GM19023 (cell line): ENCODE data around the gene AGR2.
"Not testable (repeated sequence)": the region's sequence is repeated elsewhere in the genome, so short reads cannot be mapped to it uniquely, and the experiment has no call there.

ENCODE experiments used
- ATAC-seq: cut with Tn5 transposase; IDR thresholded peaks from one replicate; pipeline ENCODE4 v1.9.1; 2021; ENCODE audit warnings: mild to moderate bottlenecking, moderate library complexity; ENCODE audit not compliant: unreplicated experiment

The AGR2 gene

GRCh38 chr7:16774986-16775385 lies 29.8 kb downstream of the AGR2 start:
- no peak for ATAC-seq

GRCh38 chr7:16774294-16774693 lies 30.5 kb downstream of the AGR2 start:
- no peak for ATAC-seq

GRCh38 chr7:16773884-16774283 lies 30.9 kb downstream of the AGR2 start:
- ATAC-seq = no peak

DNA sequence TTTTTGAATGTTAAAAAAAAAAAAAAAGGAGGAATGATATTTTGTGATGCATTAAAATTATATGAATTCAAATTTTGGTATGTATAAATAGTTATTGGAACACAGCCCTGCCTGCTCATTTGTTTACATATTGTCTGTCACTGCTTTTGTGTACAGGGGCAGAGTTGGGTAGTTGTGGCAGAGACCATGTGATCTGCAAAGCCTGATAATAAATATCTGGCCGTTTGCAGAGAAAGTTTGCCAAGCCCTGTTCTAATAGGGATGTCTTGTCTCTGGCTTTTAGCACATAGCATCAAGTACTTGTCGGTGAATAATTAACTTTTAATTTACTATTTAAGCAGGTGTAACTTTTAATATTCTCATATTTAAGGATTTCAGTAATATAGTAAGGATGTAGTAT lies 31.5 kb downstream of the AGR2 start:
- no peak for ATAC-seq

DNA sequence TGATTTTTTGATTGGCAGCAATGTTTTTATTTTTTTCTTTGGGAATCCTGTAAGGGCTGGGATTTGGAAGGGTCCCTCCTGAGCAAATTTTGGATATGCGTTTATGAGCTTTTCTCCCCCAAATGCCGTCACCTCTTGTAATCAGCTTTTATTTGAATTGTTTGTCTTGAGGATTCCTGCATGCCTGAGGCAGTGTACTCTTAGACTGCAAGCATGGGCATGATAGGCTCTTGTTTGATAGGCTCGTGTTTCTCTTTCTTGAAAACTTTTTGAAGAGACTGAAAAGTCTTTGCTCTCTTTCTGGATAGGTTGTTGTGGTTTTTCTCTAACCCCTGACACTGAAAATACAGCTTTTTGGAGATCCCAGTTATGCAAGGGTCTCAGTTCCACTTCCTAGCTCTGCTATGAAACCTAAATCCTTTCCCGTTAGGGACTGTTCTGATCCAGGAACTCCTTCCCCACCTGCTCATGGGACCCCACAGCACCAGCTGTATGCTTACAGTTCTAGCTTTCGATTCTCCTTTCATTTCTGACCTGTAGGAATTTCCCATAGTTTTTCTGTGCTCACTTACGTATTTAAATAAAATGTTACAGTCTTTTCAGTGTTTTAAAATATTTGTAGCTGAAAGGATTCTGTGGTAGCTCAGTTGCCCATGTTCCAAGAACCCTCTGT lies 34.0 kb downstream of the AGR2 start:
- no peak for ATAC-seq

- not testable (repeated sequence) for ATAC-seq
These were observed 34.8 kb downstream of the AGR2 start for GRCh38 chr7:16769994-16770393.

DNA sequence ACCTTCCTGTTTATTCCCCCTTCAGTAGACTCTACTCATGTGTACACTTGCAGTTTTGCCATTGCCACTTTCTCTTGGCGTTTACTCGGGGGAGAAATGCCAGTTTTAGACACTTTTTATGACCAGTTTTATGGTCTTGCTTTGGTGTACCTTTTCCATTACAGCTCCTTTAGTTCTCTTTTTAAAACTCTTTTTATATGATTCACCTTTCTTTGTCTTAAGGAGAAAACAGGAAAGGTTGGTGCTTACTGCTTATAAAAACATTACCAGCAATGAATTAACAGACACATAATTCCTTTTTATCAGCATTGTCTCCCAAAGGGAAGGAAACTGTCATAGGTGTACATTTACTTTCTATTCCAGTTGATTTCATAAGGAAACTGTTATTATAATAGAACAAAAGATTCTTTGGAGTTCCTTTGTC lies 39.4 kb downstream of the AGR2 start:
- no peak for ATAC-seq

DNA sequence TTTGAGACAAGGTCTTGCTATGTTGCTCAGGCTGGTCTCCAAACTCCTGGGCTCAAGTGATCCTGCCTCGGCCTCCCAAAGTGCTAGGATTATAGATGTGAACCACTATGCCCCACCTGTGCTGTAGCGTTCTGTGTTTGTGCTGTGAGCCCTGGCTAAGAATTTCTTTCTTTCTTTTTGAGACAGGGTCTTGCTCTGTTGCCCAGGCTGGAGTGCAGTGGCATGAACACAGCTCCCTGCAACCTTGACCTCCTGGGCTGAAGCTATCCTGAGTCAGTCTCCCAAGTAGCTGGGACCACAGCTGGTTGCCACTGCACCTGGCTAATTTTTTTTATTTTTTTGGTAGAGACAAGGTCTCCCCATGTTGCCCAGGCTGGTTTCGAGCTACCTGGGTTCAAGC lies 39.9 kb downstream of the AGR2 start:
- no peak for ATAC-seq

GRCh38 chr7:16762177-16762576 lies 42.6 kb downstream of the AGR2 start:
- no peak for ATAC-seq

GRCh38 chr7:16759840-16760239 lies 45.0 kb downstream of the AGR2 start:
- no peak for ATAC-seq

DNA sequence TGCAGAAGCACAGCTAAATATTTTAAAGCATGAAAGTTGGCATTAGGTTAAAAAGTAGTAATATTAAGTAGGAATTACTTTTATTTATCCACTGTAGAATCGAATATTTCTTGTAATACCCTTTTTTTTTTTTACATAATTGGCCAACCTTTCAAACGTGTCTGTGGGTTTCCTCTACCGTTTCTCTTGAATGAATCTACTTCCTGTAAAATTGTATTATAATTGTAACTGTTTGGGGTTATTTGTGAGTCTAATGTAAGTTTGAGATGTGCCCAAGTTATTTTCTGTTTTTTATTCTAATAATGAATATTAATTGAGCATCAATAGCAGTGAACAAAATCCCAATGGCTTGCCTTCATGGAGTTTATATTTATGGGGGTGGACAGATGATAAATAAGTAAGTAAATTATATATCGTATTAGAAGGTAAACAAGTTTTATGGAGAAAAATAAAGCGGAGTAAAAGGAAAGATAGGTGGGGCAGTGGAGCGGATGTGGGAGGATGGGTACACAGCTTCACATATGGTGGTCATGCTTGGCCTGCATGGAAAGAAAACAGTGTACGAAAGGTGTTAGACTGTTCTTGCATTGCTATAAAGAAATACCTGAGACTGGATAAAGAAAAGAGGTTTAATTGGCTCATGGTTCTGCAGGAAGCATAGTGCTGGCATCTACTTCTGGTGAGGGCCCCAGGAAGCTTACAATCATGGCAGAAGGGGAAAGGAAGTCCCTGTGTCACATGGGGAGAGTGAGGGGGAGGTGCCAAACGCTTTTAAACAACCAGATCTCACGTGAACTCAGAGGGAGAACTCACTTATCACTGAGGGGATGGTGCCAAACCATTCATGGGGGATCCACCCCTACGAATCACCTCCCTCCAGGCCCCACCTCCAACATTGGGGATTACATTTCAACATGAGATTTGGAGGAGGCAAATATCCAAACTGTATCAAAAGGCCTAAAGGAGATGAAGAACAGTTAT lies 45.9 kb downstream of the AGR2 start:
- ATAC-seq = no peak

- no peak for ATAC-seq
These were observed 46.8 kb downstream of the AGR2 start for GRCh38 chr7:16758036-16758435.

DNA sequence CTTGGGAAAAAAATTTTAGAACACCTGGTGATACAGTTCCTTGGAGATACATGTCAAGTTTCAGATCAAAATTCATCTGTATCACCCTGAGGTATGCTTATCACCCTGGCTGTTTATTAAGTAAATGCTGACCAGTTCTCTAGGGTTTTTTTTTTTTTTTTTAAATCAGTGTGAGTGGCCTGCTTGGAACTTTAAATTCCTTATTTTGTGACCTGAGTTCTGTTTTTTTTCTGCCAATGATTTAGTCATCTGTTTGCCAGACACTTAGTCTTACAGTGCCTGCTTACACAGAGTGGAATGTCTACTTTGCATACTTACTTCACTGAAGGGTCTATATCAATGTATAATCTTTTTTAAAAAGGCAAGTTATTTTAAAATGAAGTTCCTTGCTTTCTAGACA lies 49.4 kb downstream of the AGR2 start:
- no peak for ATAC-seq

DNA sequence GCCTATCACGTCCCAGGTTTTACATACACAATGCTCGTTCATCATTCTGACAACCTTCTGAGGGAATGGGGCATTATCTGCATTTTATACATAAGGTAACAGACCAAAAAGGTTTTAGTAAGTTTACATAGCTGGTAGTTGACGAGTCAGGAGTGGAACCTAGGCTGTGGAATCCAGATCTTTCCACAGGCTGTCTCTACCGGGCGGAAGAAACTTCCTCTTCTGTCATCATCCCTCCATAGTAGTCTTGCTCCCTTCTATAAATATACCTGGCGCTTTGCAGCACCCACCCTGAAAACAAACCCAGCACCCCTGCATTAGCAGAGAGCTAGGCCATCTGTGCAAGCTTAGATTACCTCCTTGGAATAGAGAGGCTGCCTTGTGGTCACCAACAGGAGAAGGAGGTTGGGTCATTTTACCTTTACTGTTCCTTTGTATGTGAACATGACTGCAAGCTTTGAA lies 49.9 kb downstream of the AGR2 start:
- ATAC-seq = no peak

- ATAC-seq = peak; percentile 30
These were observed 50.6 kb downstream of the AGR2 start for GRCh38 chr7:16753932-16754855.

DNA sequence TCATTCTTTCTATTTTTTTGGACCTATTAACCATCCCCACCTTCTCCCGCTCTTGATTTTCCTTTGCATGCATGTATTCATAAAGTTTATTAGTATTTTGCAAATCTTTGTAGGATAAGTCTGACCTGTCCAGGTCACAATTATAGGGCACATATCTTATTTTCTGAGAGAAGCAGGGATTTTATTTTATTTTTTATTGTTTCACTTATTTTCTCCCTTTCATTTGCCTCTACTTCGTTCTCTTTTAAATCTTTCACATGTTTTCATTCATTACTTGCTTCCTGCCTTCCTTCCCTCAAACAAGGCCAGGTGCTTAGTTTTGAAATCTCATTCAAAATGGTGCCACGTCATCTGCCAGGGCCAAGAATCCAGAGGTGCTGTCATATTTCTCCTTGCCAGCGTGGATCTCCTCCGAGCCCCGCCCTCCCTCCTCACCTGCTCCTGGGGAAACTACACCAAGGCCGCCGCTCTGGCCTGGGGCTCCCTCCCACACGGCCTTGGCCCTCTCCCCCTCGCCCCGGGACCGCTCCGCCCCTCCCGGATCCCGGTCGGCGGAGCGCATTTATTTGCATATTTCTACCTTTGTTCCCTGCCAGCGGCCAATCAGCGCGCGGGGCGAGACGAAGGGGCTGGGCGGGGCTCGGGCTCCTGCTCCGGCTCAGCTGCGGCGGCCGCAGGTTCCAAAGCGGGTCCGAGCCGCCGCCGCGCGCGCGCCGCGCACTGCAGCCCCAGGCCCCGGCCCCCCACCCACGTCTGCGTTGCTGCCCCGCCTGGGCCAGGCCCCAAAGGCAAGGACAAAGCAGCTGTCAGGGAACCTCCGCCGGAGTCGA lies 51.5 kb downstream of the AGR2 start, which contains the start of gene TSPAN13:
TSPAN13 (plus strand) TSS at position 654 of the 830 bp plus-strand sequence. CDS start 213 bp downstream, outside the sequence.
- peak; percentile 73 for ATAC-seq

GRCh38 chr7:16747102-16747501 lies 57.7 kb downstream of the AGR2 start:
- ATAC-seq = no peak

DNA sequence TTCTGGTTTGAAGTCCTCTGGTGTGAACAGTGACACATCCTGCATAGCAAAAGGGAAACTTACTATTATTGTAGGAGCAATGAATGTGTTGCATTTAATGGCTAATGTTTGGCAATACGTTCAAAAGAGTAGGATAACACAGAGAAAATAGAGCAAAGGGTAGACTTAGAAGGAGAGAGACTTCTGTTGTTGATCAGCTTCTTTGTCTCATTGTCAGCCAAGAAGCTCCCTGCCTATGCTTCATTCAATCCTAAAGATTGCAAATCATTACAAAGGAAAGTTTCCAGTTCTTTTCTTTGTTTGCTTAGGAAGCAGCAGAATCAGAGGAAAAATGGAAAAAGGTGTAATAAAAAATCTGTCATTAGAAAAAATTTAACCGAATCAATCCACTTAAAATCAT lies 59.2 kb downstream of the AGR2 start:
- no peak for ATAC-seq

GRCh38 chr7:16744518-16745250 lies 60.1 kb downstream of the AGR2 start:
- no peak for ATAC-seq
